HG03521 (cell line): Measurements from ENCODE around the gene ZNF521.

ENCODE experiments used
- ATAC-seq: cut with Tn5 transposase; IDR thresholded peaks from one replicate; pipeline ENCODE4 v1.9.1; 2021; ENCODE audit warnings: mild to moderate bottlenecking, moderate library complexity; ENCODE audit not compliant: unreplicated experiment

Gene ZNF521

DNA sequence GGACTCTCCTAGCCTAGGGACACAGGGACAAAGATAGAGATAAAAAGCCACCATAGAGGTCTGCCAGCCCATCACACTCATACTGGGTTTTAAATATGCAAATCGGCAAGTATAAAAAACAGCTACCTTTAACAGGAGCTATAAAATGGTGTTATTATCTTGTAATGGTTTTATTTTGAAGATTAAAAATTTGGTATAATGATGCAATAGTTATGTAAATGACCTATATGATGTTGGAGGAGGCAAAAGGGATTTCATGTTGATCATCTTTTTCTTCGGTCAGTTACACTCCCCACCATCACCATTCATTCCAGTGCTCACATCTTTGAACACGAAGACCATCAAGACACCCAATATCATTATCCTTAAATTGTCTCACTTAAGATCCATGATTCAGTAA is 11.2 kb downstream of the ZNF521 start:
- no peak for ATAC-seq

DNA sequence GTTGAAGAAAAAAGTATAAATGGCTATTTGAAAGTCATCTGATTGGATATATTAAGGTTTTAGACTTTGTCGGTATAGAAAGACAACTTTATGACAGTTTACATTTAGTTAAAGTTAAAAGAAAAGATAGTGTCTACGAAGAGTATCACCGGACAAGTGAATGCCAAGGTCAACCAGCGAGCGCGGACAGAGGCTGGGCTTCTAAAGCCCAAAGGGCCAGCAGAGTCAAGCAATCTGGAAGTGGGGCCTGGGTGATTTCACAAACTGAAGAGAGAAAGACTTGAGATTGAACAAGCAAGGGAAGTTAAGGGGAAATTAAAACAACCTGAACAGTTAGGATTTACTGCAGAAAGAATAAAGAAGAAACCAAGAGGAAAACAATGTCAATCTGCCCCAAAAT is 16.3 kb downstream of the ZNF521 start:
- no peak for ATAC-seq

DNA sequence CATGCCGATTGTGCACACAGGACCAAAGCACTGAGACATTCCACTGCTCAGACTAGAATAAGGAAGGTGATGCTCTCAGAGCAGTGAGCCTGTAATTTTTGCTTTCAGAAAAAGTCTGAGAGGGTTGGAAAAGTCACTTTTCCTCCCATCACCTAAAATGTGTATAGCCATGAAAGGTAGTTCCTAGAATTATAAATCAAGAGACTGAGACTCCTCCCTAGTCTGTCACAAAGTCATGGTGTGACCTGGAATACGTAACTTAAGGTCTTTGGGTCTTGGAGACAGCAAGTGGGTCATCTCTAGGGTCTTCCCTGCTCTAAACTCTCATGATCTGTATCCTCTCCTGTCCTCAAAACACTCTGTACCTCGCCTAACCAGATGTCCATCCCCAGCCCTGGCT is 16.9 kb downstream of the ZNF521 start:
- ATAC-seq, result no peak

DNA sequence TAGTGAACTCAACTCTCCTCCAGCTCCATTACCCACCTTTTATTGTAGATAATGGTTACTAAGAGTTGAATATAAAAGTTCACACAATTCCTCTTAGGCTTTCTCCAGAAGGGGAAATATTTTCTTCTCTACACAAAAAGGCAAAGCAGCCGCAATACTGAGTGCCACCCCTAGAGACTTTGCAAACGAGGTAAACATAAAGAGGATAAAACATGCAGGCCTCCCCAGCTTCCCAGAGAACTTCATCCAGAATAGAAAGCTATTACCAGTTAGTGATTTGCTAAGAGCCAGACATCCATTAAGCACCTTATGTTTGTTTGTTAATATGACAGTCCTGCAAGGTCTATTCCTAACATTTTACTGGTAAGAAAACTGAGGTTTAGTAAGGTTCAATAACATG is 17.4 kb downstream of the ZNF521 start:
- ATAC-seq, result no peak

DNA sequence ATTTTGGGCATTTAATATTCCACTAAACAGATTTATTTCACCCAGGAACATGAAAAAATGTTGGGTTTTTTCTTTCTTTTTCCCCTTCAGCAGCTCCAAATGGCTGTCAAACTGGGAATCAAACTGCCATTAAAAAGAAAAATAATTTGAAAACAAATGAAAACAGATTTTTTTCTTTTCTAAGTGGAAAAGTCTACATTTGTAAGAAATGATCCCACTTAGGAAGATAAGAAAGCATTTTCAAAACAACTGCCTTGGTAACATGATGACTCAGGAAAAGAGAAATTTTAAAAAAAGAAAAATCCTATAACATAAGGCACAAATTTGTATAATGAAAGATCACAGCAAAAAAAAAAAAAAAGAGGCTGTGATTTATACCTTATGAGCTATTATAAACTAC is 20.0 kb downstream of the ZNF521 start:
- ATAC-seq, result no peak

DNA sequence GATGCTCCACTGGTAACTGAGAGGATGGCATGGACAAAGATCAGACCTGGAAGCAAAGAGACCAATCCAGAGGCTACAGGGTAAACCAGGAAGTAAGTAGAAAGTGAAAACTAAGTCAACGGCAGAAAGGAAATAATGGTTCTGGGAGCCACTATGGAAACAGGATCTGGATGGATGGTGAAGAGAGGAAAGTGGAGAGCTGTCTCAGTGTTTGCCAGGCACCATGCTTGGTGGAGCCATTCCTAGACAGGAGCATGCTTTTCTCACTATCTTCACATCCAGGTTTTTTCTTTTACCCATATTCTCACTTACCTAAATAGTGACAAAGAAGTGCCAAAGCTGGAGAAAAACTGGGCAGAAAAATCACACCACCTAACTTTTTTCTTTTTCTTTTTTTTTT is 22.2 kb downstream of the ZNF521 start:
- no peak for ATAC-seq

DNA sequence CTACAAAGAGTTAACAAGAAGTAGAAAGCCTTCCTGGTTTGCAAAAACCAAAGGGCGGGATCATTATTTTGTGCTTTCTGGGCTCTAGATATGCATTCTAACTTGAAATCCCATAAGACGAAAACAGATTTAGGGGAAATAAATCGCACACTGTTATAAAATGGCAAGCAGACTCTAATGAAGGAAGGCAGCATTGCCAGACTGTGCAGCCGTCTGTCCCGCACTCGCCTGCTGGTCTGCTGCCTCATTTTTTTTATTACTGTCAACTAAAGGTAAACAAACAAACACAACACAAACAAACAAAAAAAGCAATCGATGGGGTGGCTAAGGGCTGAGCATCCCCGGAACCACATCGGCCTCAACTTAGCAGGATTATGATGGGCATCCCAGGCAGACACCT is 24.4 kb downstream of the ZNF521 start:
- no peak for ATAC-seq

DNA sequence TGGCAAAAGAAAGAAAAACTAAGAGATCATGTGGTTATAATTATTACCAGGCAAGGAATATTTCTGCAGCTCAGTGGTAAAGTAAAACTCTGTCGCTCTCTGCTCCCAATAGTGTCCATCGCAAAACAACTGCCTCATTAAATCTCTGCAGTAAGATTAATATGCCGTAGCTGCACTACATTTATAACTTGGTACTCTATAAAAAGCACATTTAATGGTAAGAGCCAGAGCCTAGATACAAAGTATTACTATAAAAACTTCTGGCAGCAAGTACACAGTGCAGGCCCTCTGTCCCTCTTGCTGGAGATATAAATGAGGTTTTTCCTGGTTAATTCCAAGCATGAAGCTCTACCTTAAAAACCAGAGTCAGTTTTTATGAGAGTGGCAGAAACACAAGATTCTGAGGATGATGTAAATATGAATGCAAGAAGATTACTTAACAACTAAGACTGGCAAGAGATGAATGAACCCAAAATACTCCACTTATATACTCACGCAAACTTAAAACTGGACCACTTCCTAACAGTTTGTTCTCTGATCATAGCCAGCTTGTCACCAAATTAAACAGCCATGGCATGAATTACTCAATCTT is 25.5 kb downstream of the ZNF521 start:
- ATAC-seq, result no peak

DNA sequence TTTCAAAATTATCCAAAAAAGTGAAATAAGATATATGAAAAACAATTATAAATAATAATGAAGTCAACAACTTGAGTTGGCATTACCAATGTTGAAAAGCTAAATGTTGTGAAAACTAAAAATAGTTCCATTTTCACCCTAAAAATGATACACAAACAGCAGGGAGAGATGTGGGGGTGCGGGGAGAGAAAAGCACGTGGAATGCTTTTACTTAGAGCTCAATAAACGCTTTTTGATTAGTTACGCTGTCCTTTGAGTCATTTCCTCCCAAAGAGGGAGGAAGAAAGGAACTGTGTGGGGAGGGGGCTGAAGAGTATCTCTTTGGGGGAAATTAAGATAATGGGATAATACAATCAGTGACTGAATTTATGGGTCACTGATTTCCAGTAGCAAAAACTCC is 29.2 kb downstream of the ZNF521 start:
- ATAC-seq, result no peak

DNA sequence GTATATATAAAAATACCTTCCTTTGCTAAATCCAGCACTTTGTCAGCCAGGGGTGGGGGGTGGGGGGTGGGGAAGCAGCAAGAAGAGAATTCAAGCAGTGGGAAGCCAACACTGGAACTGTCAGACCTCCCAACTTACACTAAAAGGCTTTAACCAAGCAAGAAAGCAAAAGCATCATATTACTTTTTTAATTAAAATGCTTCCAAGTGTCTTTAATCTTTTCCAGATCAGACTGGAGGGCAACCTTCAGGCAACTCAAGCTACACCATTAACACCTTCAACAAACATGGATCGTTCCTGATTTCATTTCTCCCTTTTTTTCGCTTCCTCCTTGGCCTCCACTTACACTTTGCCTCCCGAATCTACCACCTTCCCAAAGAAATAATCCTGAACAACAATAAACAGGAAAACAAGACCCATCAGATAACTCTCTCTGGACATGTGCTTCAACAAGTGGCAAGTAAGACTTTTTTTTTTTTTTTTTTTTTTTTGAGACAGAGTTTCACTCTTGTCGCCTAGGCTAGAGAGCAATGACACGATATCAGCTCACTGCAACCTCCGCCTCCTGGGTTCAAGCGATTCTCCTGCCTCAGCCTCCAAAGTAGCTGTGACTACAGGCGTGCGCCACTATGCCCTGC is 35.5 kb downstream of the ZNF521 start:
- ATAC-seq, result no peak

DNA sequence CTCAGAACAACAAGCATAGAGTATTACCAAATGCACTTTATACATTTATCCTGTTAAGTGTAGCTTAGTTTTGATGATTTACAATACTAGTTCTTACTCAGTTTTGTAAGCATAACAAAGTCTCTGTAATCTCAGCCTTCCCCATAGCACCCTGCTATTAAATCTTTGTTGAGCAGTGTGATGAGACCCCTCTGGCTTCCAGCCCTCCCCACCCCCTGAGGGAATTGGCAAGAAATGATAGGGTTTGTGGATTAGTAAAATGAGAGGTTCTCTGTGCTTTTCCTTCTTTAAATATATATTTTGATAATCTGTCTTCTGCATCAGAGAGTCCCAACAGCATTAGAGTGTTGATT is 37.2 kb downstream of the ZNF521 start:
- ATAC-seq, result no peak

DNA sequence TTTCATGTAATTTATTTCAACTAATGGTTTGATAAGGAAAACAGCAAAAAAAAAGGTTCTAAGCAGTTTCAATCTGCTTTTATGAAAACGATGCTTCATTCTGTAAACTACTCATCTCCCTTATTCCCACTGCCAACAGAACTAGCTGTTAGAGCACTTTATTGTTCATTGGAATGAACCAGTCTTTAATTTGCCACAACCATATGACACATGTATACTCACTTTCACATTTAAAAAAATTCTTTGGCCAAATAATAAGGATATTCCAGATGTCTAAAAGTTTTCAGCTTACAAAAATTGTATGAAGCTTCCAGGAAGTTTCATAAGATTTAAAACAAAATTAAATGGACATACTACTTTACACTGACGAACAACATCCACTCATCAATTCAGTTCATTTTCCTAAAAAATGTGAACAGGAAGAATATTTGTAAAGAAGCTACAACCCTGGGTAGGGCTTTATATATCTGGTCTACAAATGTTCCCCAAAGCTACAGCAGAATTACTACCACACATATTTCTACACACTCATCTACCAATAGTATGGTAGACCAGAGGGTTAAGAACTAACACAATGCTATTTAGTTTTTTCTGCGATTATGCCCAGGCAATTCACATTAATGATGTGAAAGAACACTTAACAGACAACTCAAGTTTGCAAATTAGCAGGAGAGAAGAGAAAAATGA is 37.7 kb downstream of the ZNF521 start:
- no peak for ATAC-seq

DNA sequence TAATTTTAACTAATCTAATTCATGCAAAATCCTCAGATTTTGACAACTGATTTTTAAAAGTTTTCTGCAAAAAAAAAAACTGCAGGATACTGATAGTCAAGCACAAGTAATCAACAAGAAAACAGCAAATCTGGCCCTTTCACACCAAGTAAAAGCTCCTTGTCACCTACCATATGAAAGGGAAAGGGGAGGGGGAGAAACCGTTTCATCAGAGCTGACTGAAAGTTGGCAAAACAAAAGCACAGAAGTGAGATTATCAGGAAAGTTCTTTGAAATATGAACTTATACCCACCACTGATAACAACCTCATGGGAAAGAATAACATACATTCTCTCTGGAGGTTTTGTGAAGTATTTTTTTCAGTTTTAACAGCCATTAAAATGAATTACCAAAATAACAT is 38.7 kb downstream of the ZNF521 start:
- ATAC-seq, result no peak

DNA sequence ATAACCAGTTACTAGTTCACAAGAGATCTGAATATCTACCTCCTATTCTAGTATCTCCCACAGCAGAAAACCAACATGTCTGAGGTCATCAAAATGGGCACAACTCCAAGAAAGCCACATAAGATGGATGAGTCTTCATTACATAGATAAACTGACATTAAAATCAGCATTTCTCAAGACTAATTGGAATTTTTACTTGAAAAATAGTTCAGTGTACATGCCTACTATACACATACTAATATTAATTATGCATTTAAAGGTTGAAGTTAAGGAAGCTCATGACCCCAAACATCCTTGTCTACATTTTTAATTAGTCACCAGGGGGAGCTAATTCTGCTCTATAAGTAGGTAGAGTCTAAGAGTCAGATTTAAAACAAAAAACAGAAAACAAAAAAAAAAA is 41.9 kb downstream of the ZNF521 start:
- ATAC-seq, result no peak

DNA sequence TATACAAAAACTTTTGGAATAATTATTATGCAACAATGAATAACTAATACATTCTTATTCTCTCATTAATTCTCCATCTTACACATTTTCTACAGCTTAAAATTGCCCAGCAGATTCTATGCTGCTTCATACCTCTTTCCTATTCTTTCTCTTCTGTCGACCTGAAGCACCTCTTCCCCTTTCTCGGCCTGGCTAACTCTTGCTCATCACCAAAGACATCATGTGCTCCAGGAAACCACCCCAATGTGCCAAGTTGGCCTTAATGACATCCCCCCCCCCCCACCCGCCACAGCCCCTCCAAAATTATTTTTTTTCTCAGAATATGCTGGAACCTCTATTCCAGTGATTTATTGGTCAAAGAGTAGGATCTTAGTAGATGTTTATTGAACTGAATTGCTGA is 43.6 kb downstream of the ZNF521 start:
- ATAC-seq, result no peak

DNA sequence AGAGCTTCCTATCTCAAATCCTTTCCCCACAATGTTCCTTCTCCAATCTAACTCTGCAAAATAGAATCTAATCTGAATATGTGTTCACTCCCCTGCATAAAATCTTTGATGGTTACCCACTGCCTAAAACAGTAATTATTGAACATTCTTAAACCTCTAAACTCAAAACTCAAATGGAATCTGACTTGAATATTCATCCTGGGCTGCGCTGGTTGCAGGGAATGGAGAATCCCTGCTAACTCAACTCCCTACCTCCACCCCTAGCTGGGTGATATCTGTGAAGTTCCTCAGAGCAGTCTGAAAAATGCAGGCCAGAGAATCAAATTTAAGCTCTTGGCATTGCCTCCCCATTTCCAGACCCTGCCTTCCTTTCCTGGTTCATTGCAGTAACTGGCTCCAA is 44.8 kb downstream of the ZNF521 start:
- no peak for ATAC-seq

DNA sequence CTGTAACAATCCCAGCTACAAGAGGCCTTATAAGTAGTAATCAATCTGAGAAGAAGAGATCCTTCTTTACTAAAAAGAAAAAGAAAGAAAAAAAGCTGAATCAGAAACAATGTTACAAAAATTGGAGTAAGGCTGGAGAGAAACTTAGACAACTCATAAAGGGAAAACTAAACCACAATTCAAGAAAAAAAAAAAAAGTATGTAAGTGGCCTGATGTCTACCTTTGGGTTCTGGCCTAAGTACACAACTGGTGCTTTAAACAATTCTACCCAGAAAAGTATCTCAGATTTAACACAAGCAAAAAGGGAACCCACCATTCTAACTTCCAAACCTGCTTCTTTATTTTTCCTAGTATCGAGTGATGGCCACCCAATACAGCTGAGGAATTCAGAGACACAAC is 45.3 kb downstream of the ZNF521 start:
- ATAC-seq, result no peak

DNA sequence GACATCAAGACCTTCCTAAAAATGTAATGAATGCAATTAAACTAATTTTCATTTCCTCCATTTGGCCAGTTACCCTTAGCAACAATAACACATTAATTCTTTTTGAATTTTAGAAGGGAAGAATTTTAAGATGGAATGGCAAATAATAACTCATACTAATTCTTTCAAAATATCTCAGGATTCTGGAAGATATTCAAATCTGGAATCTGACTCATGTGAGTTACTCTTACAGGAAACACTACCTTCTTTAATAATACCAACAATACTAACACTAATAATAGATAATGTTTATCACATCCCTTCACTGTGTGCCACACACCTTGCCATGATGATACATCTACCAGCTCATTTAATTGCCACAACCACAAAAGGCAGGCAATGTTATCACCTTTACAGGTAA is 46.4 kb downstream of the ZNF521 start:
- no peak for ATAC-seq

DNA sequence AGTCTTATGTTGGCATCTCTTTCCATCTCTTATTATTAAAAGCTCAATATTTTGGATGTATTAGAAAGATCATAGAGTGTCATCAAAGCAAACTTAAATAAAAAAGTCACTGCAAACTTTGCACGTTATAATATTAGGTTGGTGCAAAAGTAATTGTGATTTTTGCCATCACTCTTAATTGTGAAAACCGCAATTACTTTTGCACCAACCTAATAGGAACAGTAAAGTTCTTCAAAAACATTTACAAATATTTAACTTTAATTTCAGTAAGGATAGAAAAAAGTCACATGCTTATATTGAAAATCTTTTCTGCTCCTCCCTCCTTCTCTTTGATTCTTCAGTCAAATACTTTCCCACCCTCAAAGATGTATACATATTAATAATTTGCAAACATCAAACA is 51.5 kb downstream of the ZNF521 start:
- no peak for ATAC-seq

DNA sequence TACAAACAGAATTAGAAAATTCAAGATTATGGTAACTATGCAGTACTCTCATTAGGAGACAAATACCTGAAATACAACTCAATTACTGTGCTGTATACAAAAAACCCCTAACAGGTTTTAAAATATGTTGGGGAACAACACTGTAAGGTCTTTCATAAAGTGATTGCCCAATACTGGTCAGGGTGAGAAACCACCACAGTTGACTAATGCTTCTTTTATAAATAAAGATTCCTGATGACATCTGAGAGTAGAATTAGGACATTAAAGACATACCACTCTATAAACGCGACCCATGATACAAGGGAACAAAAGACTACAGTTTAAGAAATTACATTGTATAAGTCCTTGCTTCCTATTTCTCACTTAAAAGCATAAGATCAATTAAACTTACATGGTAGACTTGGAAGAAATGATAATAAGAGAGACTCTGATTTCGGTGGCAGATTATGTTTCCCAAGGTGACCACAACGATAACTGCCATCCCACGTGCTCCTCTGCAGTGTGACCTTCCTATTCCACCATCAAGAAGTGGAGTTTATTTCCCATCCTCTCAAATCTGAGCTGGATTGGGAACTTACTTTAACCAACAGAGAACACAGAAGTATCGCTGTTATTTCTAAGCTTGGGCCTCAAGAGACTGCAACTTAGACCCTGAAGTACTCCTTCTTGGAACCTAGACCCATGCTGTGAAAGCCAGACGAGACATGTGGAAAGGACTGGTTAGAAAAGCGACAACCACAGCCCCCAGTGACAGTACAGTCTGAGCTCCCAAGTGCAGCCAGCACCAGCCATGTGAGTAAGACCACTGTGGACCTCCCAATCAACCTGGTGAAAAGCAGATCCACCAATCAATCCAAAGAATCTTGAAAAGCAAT is 52.3 kb downstream of the ZNF521 start:
- ATAC-seq, result no peak

DNA sequence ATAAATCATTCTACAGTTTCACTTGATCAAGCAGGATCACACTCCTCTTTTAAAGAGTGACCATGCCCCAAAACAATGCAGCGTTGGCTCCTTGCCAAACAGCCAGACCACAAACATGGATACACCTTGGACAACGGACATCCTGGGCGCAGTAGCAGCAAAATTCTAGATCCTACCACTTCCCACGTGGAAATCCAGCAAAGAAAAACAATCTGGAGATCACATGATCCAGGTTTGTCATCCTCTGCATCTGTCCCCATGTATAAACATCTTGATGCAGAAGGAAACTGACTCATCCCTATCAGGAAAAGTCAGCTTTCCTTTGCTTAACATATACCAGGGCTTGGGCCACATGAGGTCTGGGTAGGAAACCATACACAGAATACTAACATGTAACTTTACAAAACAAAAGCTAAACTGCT is 53.1 kb downstream of the ZNF521 start:
- no peak for ATAC-seq

DNA sequence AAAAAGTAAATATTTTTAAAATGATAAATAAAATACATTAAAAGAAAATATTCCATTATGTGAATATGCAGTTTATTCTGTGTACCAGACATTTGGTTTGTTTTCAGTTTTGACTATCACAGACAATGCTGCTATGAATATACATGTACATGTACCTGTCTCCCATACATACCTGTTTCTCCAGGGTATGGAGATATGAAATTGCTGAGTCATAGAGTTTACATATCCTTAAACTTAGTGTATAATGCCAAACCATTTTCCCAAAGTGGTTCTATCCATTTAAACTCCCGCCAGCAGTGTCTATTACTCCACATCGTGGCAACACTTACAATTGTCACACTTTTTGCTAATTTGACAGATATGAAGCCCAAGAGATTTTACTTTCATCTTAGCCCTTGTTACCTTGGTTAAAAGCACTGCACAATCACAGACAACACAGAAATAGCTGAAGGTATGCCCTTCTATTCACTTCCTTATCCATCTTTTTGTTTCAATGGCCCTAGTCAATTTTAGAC is 56.3 kb downstream of the ZNF521 start:
- no peak for ATAC-seq
